HG02852 (cell line): ENCODE data around the gene MPPED2.

Experiments used
- ATAC-seq: cut with Tn5 transposase; IDR thresholded peaks from one replicate; pipeline ENCODE4 v1.9.1; 2021; ENCODE audit warnings: mild to moderate bottlenecking, moderate library complexity; ENCODE audit not compliant: unreplicated experiment

MPPED2 gene

DNA sequence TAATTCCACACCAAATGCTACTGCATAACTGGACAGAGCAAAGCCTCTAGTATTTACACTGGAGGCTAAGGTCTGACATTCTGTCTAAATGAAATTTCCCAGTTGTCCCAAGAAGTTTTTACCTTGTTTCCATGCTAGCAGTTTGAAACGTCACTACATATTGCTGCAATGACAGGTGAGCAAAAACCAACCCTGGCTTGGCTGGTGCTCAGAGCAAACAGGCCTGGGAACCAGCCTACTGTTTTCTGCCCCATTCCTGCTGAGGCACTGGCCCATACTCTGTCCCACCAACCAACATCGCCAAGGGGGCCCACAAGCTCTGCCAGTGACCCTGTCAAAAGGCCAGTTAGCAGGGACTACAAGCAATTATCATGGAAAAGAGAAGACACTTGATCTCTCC, 131.1 kb downstream of the MPPED2 start:
- ATAC-seq: no peak

- ATAC-seq: no peak
These were observed 131.6 kb downstream of the MPPED2 start for GRCh38 chr11:30454541-30454940.

- ATAC-seq: no peak
These were observed 132.0 kb downstream of the MPPED2 start for GRCh38 chr11:30454111-30454510.

DNA sequence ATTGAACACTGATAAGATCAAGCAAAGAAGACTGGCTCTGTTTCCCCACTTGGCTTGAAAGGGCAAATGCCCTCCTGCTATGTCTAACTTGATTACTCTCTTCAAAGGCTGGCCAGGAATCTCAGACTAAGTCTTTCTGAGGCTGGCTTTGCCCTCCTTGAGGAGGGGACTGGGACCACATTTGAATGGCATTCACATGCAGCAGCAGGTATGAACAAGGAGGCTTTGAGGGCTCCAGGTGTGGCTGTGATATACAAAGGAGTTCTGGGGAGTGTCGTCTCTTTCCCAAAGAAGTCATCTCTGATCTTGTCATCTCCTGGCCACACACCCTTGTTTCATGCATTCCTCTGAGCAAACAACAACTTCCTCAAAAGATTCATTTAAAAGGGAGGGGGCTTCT, 132.4 kb downstream of the MPPED2 start:
- no peak for ATAC-seq

- no peak for ATAC-seq
These were observed 133.3 kb downstream of the MPPED2 start for GRCh38 chr11:30452842-30453241.

- no peak for ATAC-seq
These were observed 134.0 kb downstream of the MPPED2 start for GRCh38 chr11:30452114-30452513.

GRCh38 chr11:30451626-30452025, 134.5 kb downstream of the MPPED2 start:
- no peak for ATAC-seq

DNA sequence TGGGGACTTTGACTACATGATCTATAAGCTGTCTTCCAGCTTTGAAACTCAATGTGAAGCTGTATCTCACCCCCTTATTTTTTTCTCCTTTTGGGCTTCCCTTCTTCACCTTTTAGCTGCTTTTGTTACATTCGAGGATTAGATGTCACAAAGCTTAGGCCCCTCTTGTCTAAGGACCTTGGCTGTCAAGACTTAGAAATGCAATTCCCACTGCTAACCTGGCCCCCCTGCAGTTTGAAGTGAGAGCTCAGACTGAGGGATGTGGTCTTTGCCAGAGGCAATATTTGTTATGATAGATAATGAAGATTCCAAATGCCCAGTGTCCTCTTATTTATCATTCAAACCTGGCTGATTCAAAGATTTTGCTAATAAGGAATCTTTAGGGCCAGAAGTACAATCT, 135.0 kb downstream of the MPPED2 start:
- no peak for ATAC-seq

DNA sequence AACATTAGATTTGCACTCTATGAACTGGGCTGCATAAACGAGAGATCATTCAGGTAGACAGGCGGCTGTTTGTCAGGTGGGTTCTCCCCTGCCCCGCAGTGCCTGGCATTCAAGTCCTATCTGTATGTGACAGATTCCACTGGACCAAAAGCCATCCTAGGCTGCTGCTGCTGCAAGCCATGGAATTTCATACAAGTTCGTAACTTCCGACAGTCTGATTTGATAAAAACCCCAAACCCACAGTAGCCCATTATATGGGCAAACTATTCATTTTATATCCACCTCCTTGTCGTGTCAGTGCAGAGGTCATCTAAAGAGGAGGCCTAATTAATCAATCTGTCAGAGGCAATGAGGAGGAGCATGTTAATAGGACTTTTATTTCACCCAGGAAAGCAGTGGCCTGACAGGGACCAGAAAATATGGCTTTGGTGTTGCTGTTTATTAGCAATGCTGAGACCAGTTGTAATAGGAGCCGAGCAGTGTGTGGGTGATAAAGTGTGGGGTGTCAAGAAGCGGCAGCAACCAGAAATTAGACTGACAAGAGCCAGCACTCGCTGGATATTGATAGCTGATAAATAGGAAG, 139.0 kb downstream of the MPPED2 start:
- ATAC-seq: no peak

GRCh38 chr11:30446520-30446919, 139.6 kb downstream of the MPPED2 start:
- no peak for ATAC-seq

- ATAC-seq: no peak
These were observed 141.1 kb downstream of the MPPED2 start for GRCh38 chr11:30445056-30445455.

DNA sequence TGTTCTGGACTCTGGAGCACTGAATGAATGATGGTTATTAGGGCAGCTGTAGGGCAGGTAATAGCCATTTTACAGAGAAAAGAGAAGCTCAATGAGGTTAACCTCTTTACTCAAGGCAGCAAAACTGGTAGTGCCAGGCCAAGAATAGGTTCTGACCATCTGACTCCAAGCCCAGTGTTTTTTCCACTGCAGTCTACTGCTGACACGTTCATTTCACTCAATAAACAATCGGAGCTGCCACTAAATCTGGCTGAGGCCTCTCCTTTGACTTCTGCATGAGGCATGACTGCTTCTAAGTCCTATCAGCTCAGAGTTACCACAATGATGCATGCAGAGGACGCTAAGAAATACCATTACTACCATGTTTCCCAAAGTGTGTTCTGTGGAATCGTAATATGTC, 145.6 kb downstream of the MPPED2 start:
- ATAC-seq: no peak

DNA sequence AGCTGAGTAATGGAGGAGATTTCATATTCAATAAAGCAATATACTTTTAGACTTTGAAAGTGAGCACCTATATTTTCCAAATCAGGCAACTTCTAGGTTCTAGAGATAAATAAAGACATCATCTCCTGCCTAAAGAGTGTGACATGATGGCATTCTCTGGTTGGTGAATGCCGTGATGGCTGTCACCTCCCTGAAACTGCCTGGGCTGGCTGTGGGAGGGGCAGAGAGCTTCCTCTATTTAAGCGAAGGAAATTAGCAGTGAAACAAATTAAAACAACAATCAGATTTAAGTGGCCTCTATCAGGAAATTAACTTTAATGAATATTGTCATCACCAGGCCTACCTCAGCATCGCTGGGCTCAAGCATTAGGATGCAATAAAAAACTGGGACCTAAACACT, 149.4 kb downstream of the MPPED2 start:
- no peak for ATAC-seq

- no peak for ATAC-seq
These were observed 150.7 kb downstream of the MPPED2 start for GRCh38 chr11:30435488-30435887.

DNA sequence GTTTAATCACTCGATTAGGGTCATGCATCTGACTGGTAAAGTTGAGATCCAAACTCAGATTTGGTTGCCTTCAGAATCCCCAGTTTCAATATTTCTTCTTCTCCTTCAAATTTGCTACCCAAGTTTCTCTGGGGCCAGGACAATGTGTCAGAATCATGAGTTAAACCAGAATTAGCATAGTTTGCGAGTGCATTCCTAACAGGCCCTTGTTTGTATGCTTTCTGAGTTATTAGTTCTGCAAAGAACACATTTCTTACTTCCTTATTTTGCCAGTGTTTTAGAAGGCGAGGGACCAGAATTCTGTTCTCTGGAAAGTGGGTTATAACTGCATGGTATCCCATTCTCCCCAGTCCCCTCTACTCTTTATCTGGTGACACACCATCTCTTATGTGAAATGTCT, 151.3 kb downstream of the MPPED2 start:
- ATAC-seq: no peak

DNA sequence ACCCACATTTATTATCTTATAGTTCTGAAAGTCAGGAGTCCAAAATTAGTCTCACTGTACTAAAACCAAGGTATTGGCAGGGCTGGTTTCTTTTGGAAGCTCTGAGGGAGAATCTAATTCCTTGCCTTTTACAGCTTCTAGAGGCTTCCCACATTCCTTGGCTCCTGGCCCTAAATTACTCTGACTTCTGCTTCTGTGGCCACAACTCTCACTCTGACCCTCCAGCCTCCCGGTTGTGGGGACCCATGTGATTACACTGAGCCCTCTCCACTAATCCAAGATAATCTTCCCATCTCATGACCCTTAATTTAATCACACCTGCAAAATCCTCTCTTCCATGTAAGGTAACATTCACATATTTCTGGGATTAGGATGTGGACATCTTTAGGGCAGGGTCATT, 152.3 kb downstream of the MPPED2 start:
- ATAC-seq: no peak

- ATAC-seq: no peak
These were observed 153.4 kb downstream of the MPPED2 start for GRCh38 chr11:30432716-30433115.

DNA sequence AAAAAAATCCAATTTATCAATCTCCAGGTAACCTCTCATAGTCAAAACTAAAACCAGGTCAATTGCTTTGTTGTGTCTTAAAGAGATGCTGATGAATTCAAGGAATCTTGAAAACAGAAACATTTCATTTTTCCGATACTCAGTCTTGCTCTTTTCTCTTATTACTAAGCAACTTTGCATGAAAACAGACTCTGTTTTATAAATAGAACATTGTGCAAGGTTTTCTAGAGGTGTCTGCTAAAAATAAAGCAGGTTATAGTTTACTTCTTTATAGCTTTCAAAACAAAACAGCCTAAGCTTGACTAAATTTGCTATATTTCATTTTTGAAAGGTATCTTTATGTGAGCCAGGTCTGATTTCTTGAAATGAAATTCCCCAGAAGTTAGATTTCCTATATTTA, 154.0 kb downstream of the MPPED2 start:
- no peak for ATAC-seq

DNA sequence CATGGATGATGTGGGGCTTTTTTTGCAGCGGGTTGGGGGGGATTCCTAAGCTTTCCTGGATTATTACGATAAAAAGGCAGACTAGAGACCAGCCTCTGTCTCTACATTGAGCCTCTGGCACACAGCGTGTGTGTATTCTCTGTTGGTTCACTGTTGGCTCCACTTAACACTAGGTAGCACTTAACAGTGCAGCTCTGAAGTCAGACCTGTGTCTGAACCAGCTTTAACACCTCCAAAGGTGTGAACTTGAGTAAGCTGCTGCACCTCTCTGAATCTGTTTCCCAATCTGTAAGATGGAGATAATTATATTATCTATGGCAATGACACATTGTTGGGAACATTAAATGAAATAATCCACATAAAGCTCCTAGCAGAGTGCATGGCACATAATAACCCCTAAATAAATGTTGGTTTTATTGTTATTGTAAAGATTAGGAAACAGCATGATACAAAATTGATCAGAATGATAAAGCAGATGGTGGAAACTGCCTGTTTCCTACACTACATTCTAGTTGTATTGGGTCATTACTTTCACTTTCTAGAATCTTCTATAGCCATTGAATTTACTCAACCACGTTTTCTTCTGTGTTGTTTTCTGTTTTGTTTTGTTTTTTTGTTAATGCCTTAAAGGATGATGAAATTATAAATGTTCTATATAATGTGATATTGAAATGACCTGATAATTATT, 154.9 kb downstream of the MPPED2 start:
- no peak for ATAC-seq

GRCh38 chr11:30429550-30429949, 156.6 kb downstream of the MPPED2 start:
- no peak for ATAC-seq

- ATAC-seq: no peak
These were observed 159.4 kb downstream of the MPPED2 start for GRCh38 chr11:30426781-30427180.

GRCh38 chr11:30424844-30425243, 161.3 kb downstream of the MPPED2 start:
- ATAC-seq: no peak

DNA sequence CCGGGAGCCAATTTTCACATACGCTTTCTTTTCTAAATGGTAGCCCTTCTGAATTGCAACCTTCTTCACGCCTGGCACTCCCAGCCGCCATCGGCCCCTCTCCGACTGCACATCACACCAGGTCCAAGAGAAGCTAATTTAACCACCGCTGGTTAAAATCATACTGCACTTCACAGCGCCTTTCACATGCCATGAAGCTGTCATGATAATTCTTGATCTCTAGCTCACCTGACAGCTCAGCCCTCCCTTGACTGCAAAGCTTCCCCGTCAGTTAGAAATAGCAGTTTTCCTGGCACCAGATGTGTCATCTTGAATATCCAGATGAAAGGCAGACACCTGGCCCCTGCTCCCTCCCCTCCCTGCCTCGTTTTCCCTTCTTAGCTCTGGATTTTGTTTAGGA, 161.8 kb downstream of the MPPED2 start:
- ATAC-seq: no peak
